Fibroblast of lung (primary cell): Measurements from ENCODE around the gene SEC24D.

Experiments used
- EZH2 ChIP-seq: IDR thresholded peaks from 2 replicates; pipeline ENCODE4 v1.5.1; 2012; ENCODE audit warnings: low read length, control low read depth, mild to moderate bottlenecking; ENCODE audit errors: missing control alignments
- TF ChIP-seq, protein P1 (sequence below), 2 donors: IDR thresholded peaks in 1 of 2; conservative IDR thresholded peaks in 1 of 2; 1 replicate in 1 of 2; 2 replicates in 1 of 2; pipeline ENCODE4 v1.5.1; 2011 to 2012; ENCODE audit warnings: low read length in 2 of 2, control low read depth in 1 of 2, inconsistent platforms in 1 of 2, low read depth in 1 of 2, mild to moderate bottlenecking in 1 of 2

- TF ChIP-seq, protein P1, sequence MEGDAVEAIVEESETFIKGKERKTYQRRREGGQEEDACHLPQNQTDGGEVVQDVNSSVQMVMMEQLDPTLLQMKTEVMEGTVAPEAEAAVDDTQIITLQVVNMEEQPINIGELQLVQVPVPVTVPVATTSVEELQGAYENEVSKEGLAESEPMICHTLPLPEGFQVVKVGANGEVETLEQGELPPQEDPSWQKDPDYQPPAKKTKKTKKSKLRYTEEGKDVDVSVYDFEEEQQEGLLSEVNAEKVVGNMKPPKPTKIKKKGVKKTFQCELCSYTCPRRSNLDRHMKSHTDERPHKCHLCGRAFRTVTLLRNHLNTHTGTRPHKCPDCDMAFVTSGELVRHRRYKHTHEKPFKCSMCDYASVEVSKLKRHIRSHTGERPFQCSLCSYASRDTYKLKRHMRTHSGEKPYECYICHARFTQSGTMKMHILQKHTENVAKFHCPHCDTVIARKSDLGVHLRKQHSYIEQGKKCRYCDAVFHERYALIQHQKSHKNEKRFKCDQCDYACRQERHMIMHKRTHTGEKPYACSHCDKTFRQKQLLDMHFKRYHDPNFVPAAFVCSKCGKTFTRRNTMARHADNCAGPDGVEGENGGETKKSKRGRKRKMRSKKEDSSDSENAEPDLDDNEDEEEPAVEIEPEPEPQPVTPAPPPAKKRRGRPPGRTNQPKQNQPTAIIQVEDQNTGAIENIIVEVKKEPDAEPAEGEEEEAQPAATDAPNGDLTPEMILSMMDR (conservative IDR thresholded peaks at IDR 0.05 in 1 of 2, IDR thresholded peaks at IDR 0.05 in 1 of 2; ENCODE audit: low read depth in 1 of 2, low read length in 2 of 2): no peak
- no peak for TF ChIP-seq EZH2
Measured at GRCh38 chr4:118814891-118815290, 21.0 kb downstream of the SEC24D start.
